Kidney (tissue), 14 donors: ENCODE results near the gene C10orf90. TPM values are rescaled to one million over a fixed set of nuclear protein-coding genes. Genes with fewer than 3 reads are reported as not detected.

Experiments
- DNase-seq, 5 donors: peaks; one replicate each; pipeline ENCODE4 v3.0.0-alpha.2; 2013 to 2020
- FAIRE-seq: peaks from 2 replicates; lab custom pipeline; 2012; peaks lifted over from hg19 to GRCh38; lab: Jason Lieb, UNC
- H3K27ac ChIP-seq, 2 donors: one replicate each; pipeline ENCODE4 v1.7.0; 2013; ENCODE audit warnings: low read depth in 2 of 2, low read length in 2 of 2, inconsistent platforms in 1 of 2
- H3K27me3 ChIP-seq: one replicate; pipeline ENCODE4 v1.7.1; 2013; ENCODE audit warnings: low read length, inconsistent platforms; ENCODE audit not compliant: control insufficient read depth, insufficient read depth
- H3K36me3 ChIP-seq, 3 donors: one replicate each; pipeline versions ENCODE4 v1.7.0 to v1.7.1; 2013; ENCODE audit warnings: low read length in 3 of 3, control low read depth in 1 of 3, inconsistent platforms in 1 of 3; ENCODE audit not compliant: insufficient read depth in 3 of 3, control insufficient read depth in 2 of 3
- H3K4me1 ChIP-seq, 3 donors: one replicate each; pipeline versions ENCODE4 v1.7.0 to v1.7.1; 2013; ENCODE audit warnings: low read length in 3 of 3, inconsistent platforms in 1 of 3, low read depth in 1 of 3; ENCODE audit not compliant: control insufficient read depth in 2 of 3, insufficient read depth in 2 of 3
- H3K4me3 ChIP-seq, 3 donors: one replicate each; pipeline versions ENCODE4 v1.7.0 to v1.8.1; 2013; ENCODE audit warnings: low read length in 3 of 3, control low read depth in 1 of 3, inconsistent platforms in 1 of 3
- H3K9ac ChIP-seq, 3 donors: one replicate each; pipeline versions ENCODE4 v1.7.0 to v1.7.1; 2013; ENCODE audit warnings: low read length in 3 of 3, control low read depth in 1 of 3, inconsistent platforms in 1 of 3
- H3K9me3 ChIP-seq, 3 donors: one replicate each; pipeline versions ENCODE4 v1.7.0 to v1.7.1; 2013; ENCODE audit warnings: low read length in 3 of 3, control low read depth in 1 of 3, inconsistent platforms in 1 of 3; ENCODE audit not compliant: control insufficient read depth in 2 of 3, insufficient read depth in 1 of 3
- intact Hi-C: fragments of 100-400 bp; cut with DNase I; formaldehyde crosslinking; loops from one replicate; pipeline ENCODE4 v1.11.1; 2022
- polyA plus RNA-seq: library from polyadenylated mRNA; stranded (reverse); fragments of 350-450 nt; fragmentation: Illumina TruSeq; extraction: RNeasy Lipid Tissue Mini Kit (QIAGEN cat#74804); gene quantifications from one replicate; pipeline ENCODE4 v1.2.3, GENCODE V29; 2014; ENCODE audit warnings: low read depth, low replicate concordance; ENCODE audit not compliant: insufficient read depth
- total RNA-seq: library from RNA; stranded (reverse); fragmentation: NEBNext Ultra II Directional; extraction: Animal tissue kit (Norgen Biotek cat#: 25700); gene quantifications from one replicate; pipeline ENCODE4 v1.2.1, GENCODE V29; 2021
- TF ChIP-seq, protein P1 (sequence below): IDR thresholded peaks from 3 replicates; pipeline ENCODE4 v1.5.1; 2012; ENCODE audit warnings: mild to moderate bottlenecking, moderate library complexity, borderline replicate concordance; ENCODE audit not compliant: insufficient read depth; ENCODE audit errors: extremely low read depth
- donor health status: control.
- donor health status: control.
- donor health status: control.
- donor health status: control.
- donor health status: control.
- donor health status: DM: yes; HTN: yes; CAD: no.
- donor health status: Normal renal cell carcinoma (clear cell type).

Gene C10orf90
- total and polyA plus RNA-seq, 2 donors from 2014 or later = 0.30 TPM; not detected in 1

DNA sequence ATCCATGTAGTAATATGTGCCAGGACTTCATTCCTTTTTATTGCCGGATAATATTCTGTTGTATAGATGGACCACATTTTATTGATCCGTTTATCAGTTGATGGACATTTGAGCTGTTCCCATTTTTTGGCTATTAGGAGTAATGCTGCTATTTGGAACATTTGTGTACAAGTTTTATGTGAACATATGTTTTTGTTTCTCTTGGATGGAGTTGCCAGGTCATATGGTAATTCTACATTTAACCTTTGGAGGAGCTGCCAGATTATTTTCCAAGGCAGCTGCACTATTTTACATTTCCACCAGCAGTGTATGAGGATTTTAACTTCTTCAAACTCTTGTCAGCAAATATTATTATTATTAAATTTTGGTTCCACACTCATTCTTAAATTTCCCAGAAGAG is 59.2 kb downstream of the C10orf90 start:
- intact Hi-C loops = no loop called here
- no peak overlapping the region for H3K4me3 ChIP-seq
- no peaks in the 10 kb centered on the region for H3K9me3 ChIP-seq
- no peaks in the 10 kb centered on the region for H3K4me1 ChIP-seq
- no peaks in the 10 kb centered on the region for H3K27me3 ChIP-seq
- TF ChIP-seq, protein P1, sequence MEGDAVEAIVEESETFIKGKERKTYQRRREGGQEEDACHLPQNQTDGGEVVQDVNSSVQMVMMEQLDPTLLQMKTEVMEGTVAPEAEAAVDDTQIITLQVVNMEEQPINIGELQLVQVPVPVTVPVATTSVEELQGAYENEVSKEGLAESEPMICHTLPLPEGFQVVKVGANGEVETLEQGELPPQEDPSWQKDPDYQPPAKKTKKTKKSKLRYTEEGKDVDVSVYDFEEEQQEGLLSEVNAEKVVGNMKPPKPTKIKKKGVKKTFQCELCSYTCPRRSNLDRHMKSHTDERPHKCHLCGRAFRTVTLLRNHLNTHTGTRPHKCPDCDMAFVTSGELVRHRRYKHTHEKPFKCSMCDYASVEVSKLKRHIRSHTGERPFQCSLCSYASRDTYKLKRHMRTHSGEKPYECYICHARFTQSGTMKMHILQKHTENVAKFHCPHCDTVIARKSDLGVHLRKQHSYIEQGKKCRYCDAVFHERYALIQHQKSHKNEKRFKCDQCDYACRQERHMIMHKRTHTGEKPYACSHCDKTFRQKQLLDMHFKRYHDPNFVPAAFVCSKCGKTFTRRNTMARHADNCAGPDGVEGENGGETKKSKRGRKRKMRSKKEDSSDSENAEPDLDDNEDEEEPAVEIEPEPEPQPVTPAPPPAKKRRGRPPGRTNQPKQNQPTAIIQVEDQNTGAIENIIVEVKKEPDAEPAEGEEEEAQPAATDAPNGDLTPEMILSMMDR = no peak
- H3K36me3 ChIP-seq = no peaks in the 10 kb centered on the region
- DNase-seq (peak in 2 of 5 donors; percentile 35 to 75), FAIRE-seq (no peak)
- no peak overlapping the region for H3K27ac ChIP-seq
- H3K9ac ChIP-seq = no peak overlapping the region

DNA sequence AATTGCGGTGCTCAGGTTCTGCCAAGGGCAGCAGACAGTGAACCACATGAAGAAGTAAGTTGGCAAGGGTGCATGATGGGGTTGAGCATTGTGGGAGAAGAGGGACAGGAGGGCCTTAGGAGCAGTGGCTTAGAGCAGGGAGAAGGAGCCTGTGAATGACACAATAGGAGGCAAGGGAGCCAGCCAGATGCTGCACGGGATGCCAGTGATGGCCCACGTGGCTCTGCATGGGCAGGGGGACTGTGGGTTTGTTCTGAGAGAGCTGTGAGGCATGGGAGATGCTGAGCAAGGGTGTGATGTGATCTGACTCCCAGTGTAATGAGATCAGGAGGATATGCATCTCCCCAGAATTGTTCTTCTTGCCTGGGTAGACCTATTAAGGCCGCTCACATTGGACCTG is 60.9 kb downstream of the C10orf90 start:
- H3K36me3 ChIP-seq = no peaks in the 10 kb centered on the region
- DNase-seq (no peak), FAIRE-seq (no peak)
- no peaks in the 10 kb centered on the region for H3K4me1 ChIP-seq
- H3K4me3 ChIP-seq = no peak overlapping the region
- H3K27me3 ChIP-seq = no peaks in the 10 kb centered on the region
- intact Hi-C loops = no loop called here
- TF ChIP-seq, protein P1 = no peak
- H3K9ac ChIP-seq = no peak overlapping the region
- no peaks in the 10 kb centered on the region for H3K9me3 ChIP-seq
- H3K27ac ChIP-seq = no peak overlapping the region

DNA sequence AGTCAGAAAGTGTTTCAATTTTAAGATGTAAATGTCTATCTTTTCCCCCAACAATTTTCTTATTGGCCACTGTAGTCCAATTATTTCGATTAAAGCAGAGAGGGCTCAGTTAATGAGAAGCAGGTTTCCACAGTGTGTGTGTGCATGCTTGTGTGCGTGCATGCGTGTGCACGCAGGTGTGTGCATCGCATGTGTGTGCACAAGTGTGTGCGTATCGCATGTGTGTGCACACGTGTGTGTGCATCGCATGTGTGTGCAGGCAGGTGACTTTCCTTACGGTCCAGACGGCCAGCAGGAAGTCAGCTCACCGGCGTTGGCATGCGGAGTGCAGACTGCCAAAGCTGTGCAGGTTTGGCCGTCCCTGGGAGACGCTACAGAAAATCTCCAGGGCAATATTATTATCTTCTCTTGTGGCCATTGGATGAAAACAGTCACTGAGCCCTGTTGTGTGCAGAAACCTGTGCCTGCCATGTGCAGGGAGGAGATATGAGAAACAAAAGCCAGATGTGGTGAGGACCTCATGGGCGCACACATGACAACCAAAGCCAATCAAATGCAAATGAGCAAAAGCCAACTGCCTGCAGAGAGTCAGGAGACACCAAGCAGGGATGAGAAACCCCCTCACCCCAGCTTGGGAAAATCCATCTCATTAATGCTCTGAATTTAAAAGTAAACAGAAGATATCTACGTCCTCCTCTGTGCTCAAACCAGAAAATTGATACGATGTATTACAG is 70.4 kb downstream of the C10orf90 start:
- FAIRE-seq (no peak), DNase-seq (no peak)
- Histone ChIP-seq H3K36me3 (no peaks in the 10 kb centered on the region), H3K27ac (no peak overlapping the region), H3K4me1 (no peaks in the 10 kb centered on the region), H3K27me3 (no peaks in the 10 kb centered on the region), H3K9ac (no peak overlapping the region), H3K9me3 (no peaks in the 10 kb centered on the region), H3K4me3 (no peak overlapping the region)
- intact Hi-C loops = no loop called here
- TF ChIP-seq, protein P1 = no peak

DNA sequence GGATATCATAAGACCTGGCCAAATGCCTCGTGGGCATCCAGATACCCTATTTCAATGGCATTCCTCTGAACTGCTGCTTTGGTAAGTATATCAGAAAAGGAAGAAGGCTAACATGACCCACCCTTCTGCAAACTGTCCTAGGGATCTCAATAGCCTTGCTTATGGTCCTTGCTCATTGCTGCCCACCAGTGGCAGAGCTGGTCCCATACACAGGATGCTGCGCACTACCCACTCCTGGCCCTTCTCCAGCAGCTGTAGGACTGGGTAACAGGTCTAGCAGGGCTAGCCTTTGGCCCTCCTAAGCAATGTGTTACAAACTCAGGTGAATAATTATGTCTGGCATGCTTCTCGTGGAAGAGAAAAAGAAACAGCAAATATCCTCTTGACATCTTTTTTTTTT is 72.5 kb downstream of the C10orf90 start:
- peak in 3 of 5 donors; percentile 16 to 35 (median 27) for DNase-seq

More for the DNA sequence above, 72.5 kb downstream of the C10orf90 start:
- Histone ChIP-seq H3K27ac (no peak overlapping the region), H3K36me3 (no peaks in the 10 kb centered on the region), H3K27me3 (no peaks in the 10 kb centered on the region), H3K9ac (no peak overlapping the region), H3K4me3 (no peak overlapping the region), H3K4me1 (no peaks in the 10 kb centered on the region), H3K9me3 (no peaks in the 10 kb centered on the region)
- no peak for FAIRE-seq
- TF ChIP-seq, protein P1 = peak; percentile 22
- intact Hi-C loops = no loop called here
